Neural crest cell (in vitro differentiated cells): ENCODE data around the gene LRRN2. TPM values are rescaled to one million over a fixed set of nuclear protein-coding genes. Genes with fewer than 3 reads are reported as not detected.

Experiments
- DNase-seq: peaks from one replicate; pipeline ENCODE4 v3.0.0; 2021; ENCODE audit warnings: low read depth, mixed read lengths, low spot score
- H3K27ac Mint-ChIP-seq: one replicate; pipeline ENCODE4 v1.8.0; 2021; ENCODE audit warnings: mild to moderate bottlenecking, mixed read lengths; ENCODE audit not compliant: unreplicated experiment
- H3K27me3 Mint-ChIP-seq: 2 replicates; pipeline ENCODE4 v1.8.0; 2021; ENCODE audit warnings: low read depth, mild to moderate bottlenecking, mixed read lengths
- H3K36me3 Mint-ChIP-seq: 2 replicates; pipeline ENCODE4 v1.8.0; 2021; ENCODE audit warnings: low read depth, mild to moderate bottlenecking, mixed read lengths
- H3K4me1 Mint-ChIP-seq: 2 replicates; pipeline ENCODE4 v1.8.0; 2021; ENCODE audit warnings: mixed read lengths
- H3K4me3 Mint-ChIP-seq: one replicate; pipeline ENCODE4 v1.8.0; 2021; ENCODE audit warnings: mild to moderate bottlenecking, mixed read lengths
- H3K9me3 Mint-ChIP-seq: 2 replicates; pipeline ENCODE4 v1.8.0; 2021; ENCODE audit warnings: mixed read lengths
- CTCF ChIP-seq: fragments of 200-600 bp; sonication (generic); conservative IDR thresholded peaks from 2 replicates; pipeline ENCODE4 v1.5.0; 2021; ENCODE audit warnings: antibody characterized with exemption, mild to moderate bottlenecking
- total RNA-seq: library from RNA; stranded (reverse); gene quantifications from 2 replicates; pipeline ENCODE4 v1.2.1, GENCODE V29; 2021

The LRRN2 gene
- total RNA-seq, 1 donor from 2014 or later: 5.0 TPM

GRCh38 chr1:204702552-204703267, 17.2 kb upstream of the LRRN2 start:
- Mint-ChIP-seq H3K4me1 (peaks cover 16% of the 10 kb centered on the region), H3K36me3 (no peaks in the 10 kb centered on the region), H3K27me3 (no peaks in the 10 kb centered on the region), H3K4me3 (no peak overlapping the region), H3K9me3 (no peaks in the 10 kb centered on the region), H3K27ac (no peak overlapping the region)
- DNase-seq: no peak
- TF ChIP-seq CTCF: no peak

GRCh38 chr1:204701229-204701628, 15.7 kb upstream of the LRRN2 start:
- Mint-ChIP-seq H3K9me3 (peaks cover 2% of the 10 kb centered on the region), H3K27me3 (no peaks in the 10 kb centered on the region)

GRCh38 chr1:204697893-204698292, 12.4 kb upstream of the LRRN2 start:
- Mint-ChIP-seq H3K4me3 (no peak overlapping the region), H3K36me3 (no peaks in the 10 kb centered on the region), H3K27me3 (no peaks in the 10 kb centered on the region), H3K9me3 (peaks cover 2% of the 10 kb centered on the region), H3K27ac (no peak overlapping the region), H3K4me1 (peaks cover 16% of the 10 kb centered on the region)
- TF ChIP-seq CTCF: no peak
- DNase-seq: no peak

More at GRCh38 chr1:204701229-204701628, 15.7 kb upstream of the LRRN2 start:
- Mint-ChIP-seq H3K36me3 (no peaks in the 10 kb centered on the region), H3K4me3 (no peak overlapping the region), H3K4me1 (peaks cover 3% of the 10 kb centered on the region), H3K27ac (no peak overlapping the region)
- DNase-seq: no peak
- TF ChIP-seq CTCF: no peak

GRCh38 chr1:204696606-204697005, 11.1 kb upstream of the LRRN2 start:
- H3K27ac Mint-ChIP-seq: no peak overlapping the region
- no peak for DNase-seq
- H3K9me3 Mint-ChIP-seq: peaks cover 2% of the 10 kb centered on the region
- peaks cover 25% of the 10 kb centered on the region for H3K4me1 Mint-ChIP-seq
- no peak for TF ChIP-seq CTCF
- no peak overlapping the region for H3K4me3 Mint-ChIP-seq
- no peaks in the 10 kb centered on the region for H3K36me3 Mint-ChIP-seq
- H3K27me3 Mint-ChIP-seq: no peaks in the 10 kb centered on the region

GRCh38 chr1:204695692-204696091, 10.2 kb upstream of the LRRN2 start:
- Mint-ChIP-seq H3K9me3 (peaks cover 2% of the 10 kb centered on the region), H3K27ac (no peak overlapping the region), H3K27me3 (no peaks in the 10 kb centered on the region), H3K36me3 (no peaks in the 10 kb centered on the region), H3K4me3 (no peak overlapping the region), H3K4me1 (peaks cover 25% of the 10 kb centered on the region)
- no peak for DNase-seq
- TF ChIP-seq CTCF: no peak
